Right cardiac atrium (tissue), 5 donors: ENCODE data around the gene NRIP1. TPM values are rescaled to one million over a fixed set of nuclear protein-coding genes. Genes with fewer than 3 reads are reported as not detected.
A peak's percentile ranks its signal among the peaks of the same experiment; 100 is the strongest.

Source experiments
- ATAC-seq, 2 donors: fragments of 200-7000 bp; cut with Tn5 transposase; one replicate each; pipeline versions ENCODE4 v1.8.0 to v1.9.1; 2020; ENCODE audit warnings: moderate library complexity in 2 of 2, mild to moderate bottlenecking in 1 of 2
- DNase-seq, 3 donors: peaks; one replicate each; pipeline ENCODE4 v3.0.0-alpha.2; 2020
- H3K27ac ChIP-seq: one replicate; pipeline ENCODE4 v1.5.1; 2013; ENCODE audit warnings: mild to moderate bottlenecking, low read length, control low read depth, moderate library complexity
- H3K27me3 ChIP-seq: one replicate; pipeline ENCODE4 v1.6.1; 2013; ENCODE audit not compliant: control insufficient read depth, insufficient read depth
- H3K4me1 ChIP-seq: one replicate; pipeline ENCODE4 v1.6.1; 2013; ENCODE audit warnings: low read length; ENCODE audit not compliant: control insufficient read depth, insufficient read depth
- H3K4me3 ChIP-seq: one replicate; pipeline ENCODE4 v1.5.1; 2013; ENCODE audit warnings: low read length, control low read depth
- H3K9me3 ChIP-seq: one replicate; pipeline ENCODE4 v1.6.1; 2013; ENCODE audit warnings: low read length; ENCODE audit not compliant: control insufficient read depth
- WGBS: extraction: QIAGEN DNeasy Blood & Tissue Kit; methylation state at CpG from one replicate; pipeline ENCODE4 v1.1.7; 2013; 5-methylcytosine and 5-hydroxymethylcytosine counted together
- intact Hi-C, 4 donors: fragments of 100-400 bp; cut with DNase I; formaldehyde crosslinking; loops; one replicate each; pipeline versions ENCODE4 v1.11.0 to v1.14.0; 2022 to 2023
- polyA plus RNA-seq: library from polyadenylated mRNA; stranded (reverse); fragments of 200-250 nt; gene quantifications from one replicate; pipeline ENCODE4 v1.2.3, GENCODE V29; 2013
- total RNA-seq, 4 donors: library from RNA; stranded (reverse); fragmentation: NEBNext Ultra II Directional; extraction: Animal tissue kit (Norgen Biotek cat#: 25700); gene quantifications; one replicate each; pipeline ENCODE4 v1.2.1, GENCODE V29; 2021
- donor health status: healthy with polysubstance abuse.
- donor health status: DM: no; HTN: yes; CAD: no.
- donor health status: DM: no; HTN: no; CAD: no.
- donor health status: DM: no; HTN: yes; CAD: no; lungs with severe emphysema.
- donor health status: DM: yes; HTN: yes; CAD: no.

NRIP1 gene
- total and polyA plus RNA-seq, 5 donors: 4.1 to 33.4 (median 20.0) TPM

DNA sequence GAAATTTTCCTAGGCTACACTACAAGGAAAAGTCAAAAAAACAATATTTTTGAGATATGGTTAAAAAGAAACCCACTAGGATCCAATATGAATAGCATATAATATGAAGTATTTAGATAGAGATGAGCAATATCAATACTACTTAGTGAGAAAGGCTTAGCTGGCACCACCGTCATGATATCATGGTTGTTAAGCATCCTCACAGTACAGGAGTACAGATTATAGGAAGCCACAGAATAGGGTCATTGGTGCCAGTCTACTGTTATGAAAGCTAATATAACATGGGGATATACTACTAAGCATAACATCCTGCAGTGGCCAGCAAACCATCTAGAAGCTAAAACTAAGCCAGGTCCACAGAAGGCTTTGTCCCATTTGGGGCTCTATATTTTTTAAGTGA is 28.4 kb upstream of the NRIP1 start:
- Histone ChIP-seq H3K27me3 (no peaks in the 10 kb centered on the region), H3K27ac (no peak overlapping the region), H3K4me3 (no peak overlapping the region), H3K4me1 (no peaks in the 10 kb centered on the region), H3K9me3 (no peaks in the 10 kb centered on the region)
- intact Hi-C loops: no loop called here
- DNase-seq: no peak
- 91% methylated on average over 1 of the region's 1 CpG for WGBS
- no peak for ATAC-seq

DNA sequence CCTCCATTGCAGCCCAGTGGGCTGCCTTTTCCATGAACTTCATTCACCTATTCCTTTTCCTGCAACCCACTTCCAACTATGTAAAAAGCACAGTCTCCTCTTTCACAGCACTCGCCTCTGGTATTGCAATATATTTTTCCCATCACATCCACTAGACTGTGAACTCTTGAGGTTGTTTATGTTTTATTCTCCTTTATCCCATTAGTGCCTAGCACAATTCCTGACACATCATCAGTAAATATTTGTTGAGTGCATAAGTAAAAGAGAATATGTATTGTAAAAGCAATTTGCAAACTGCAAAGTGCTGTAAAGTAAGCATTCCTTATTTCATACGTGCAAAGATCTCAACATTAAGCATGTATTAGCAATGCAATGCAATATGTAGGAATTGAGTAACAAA is 27.9 kb upstream of the NRIP1 start:
- Histone ChIP-seq H3K4me3 (no peak overlapping the region), H3K9me3 (no peaks in the 10 kb centered on the region), H3K27ac (no peak overlapping the region), H3K27me3 (no peaks in the 10 kb centered on the region), H3K4me1 (no peaks in the 10 kb centered on the region)
- no peak for DNase-seq
- intact Hi-C loops: no loop called here
- no peak for ATAC-seq
- 96% methylated on average over 2 of the region's 2 CpGs for WGBS

DNA sequence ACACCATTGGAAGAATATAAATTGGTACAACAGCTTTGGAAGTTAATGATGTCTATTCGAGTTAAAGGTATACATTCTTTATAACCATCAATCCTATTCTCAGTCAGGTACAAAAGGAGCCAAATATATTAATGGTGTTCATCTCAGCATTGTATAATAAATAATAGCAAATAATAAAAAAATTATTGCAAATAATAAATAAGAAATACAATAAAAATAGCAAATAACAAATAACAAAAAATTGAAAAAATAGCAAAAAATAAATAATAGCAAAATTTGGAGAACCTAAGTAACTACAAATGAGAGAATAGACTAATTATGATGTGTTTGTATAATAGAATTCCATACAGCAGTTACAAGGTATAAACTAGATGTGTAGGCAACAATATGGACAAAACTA is 25.6 kb upstream of the NRIP1 start:
- H3K27ac ChIP-seq: no peak overlapping the region
- no peak overlapping the region for H3K4me3 ChIP-seq
- intact Hi-C loops: no loop called here
- no peaks in the 10 kb centered on the region for H3K4me1 ChIP-seq
- DNase-seq (no peak), ATAC-seq (no peak)
- no peaks in the 10 kb centered on the region for H3K9me3 ChIP-seq
- no peaks in the 10 kb centered on the region for H3K27me3 ChIP-seq
- 49% methylated on average over 1 of the region's 1 CpG for WGBS

DNA sequence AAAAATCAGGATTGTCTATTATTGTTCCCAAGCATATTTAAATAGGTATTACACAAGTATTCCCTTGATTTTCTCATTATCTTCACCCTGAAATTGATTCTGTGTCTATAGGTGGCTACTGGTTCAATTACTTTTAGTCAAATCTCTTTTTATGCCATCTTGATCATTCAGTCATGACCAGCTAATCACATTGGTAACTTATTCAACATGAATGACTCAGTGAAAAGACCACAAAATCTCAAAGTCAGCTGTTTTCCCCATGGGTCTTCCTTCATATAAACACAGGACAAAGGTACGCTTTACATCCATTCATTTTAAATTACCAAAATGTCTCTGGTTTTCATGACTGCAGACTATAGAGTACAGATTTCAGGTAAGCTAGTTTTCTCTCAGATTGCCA is 23.7 kb upstream of the NRIP1 start:
- Histone ChIP-seq H3K4me1 (no peaks in the 10 kb centered on the region), H3K27me3 (no peaks in the 10 kb centered on the region), H3K9me3 (no peaks in the 10 kb centered on the region), H3K4me3 (no peak overlapping the region), H3K27ac (no peak overlapping the region)
- DNase-seq (no peak), ATAC-seq (no peak)
- intact Hi-C loops: no loop called here
- WGBS: 99% methylated on average over 1 of the region's 1 CpG

DNA sequence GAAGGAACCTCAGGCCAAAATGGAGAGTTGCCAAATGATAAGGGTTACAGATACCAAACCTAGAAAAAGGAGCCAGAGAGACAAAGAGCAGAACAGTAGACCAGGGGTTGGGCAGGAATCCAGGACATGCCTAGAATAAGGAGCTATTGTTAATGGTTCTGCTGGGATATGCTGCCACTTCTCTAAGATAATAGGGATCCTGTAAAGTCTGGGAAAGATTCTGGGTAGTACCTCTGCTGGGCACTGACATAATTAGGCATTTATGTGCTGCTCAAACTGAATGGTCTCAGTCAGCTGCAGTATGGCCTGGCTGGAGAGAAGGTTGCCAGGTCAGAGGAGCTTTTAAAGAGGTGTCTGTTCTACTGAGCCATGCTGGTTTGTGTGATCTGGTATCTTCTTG is 19.9 kb upstream of the NRIP1 start:
- ATAC-seq: peak; percentile 67 to 76
- no peaks in the 10 kb centered on the region for H3K27me3 ChIP-seq
- no peak for DNase-seq
- no peak overlapping the region for H3K27ac ChIP-seq
- intact Hi-C loops: no loop called here
- no peaks in the 10 kb centered on the region for H3K4me1 ChIP-seq
- no peaks in the 10 kb centered on the region for H3K9me3 ChIP-seq
- no peak overlapping the region for H3K4me3 ChIP-seq

DNA sequence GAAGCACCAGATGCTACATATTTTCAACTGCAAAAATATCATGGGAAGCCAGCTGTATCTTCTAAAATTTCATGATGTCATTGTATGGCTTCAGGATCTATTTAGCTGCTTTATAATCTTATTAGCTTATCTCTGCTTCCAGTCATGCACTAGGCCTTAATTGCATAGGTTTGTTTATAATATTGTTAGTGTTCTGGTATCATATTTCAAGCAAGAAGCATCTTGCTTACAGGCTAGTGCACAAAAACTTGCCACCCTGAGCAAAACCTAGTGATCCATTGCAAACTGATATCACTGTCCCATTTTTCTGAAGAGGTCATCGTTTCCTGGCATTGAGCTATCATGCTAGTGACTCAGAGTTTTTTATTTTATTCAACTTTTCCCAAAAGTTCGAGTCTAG is 15.7 kb upstream of the NRIP1 start:
- Histone ChIP-seq H3K4me1 (no peaks in the 10 kb centered on the region), H3K4me3 (no peak overlapping the region), H3K27ac (no peak overlapping the region), H3K27me3 (no peaks in the 10 kb centered on the region), H3K9me3 (no peaks in the 10 kb centered on the region)
- 35% methylated on average over 2 of the region's 2 CpGs for WGBS
- DNase-seq (no peak), ATAC-seq (no peak)
- intact Hi-C loops: no loop called here

DNA sequence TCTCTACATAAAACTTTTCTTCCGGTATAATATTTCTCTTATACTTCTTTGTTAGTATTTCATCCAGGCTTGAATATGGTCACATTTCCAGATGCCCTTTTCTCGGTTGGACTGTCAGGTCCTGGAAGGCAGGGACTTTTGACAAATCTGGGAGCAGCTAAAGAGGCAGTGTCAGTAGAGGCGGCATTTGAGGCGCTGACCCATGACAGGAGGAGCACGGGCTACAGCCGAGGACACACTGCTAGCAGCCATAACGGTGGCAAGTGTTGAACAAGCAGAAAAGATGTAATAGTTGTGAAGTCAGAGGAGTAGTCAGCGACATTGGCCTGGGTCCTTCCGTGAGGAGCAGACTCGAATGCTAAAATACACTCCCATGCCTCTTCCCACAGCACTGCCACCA is 14.5 kb upstream of the NRIP1 start:
- no peaks in the 10 kb centered on the region for H3K9me3 ChIP-seq
- 84% methylated on average over 10 of the region's 10 CpGs for WGBS
- intact Hi-C loops: no loop called here
- DNase-seq (no peak), ATAC-seq (no peak)
- no peaks in the 10 kb centered on the region for H3K27me3 ChIP-seq
- no peak overlapping the region for H3K4me3 ChIP-seq
- no peaks in the 10 kb centered on the region for H3K4me1 ChIP-seq
- no peak overlapping the region for H3K27ac ChIP-seq

DNA sequence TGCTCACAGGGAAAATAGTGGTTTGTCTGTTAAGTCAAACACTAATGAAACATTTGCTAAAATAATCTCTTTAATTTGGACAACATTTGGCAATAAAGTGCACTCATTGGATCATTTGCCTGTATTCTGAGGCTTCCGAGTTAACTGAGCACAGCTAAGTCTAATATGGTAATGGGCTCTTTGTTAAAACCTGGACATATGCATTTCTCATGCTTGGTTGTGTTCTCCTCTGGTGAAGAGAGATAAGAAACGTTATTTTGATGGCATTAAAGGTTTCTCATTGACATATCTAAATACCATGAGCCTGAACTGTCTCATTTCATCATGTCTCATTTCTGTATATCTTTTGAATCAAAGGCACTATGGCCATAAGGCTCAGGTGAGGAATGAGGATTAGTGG is 13.4 kb upstream of the NRIP1 start:
- DNase-seq (no peak), ATAC-seq (no peak)
- Histone ChIP-seq H3K9me3 (no peaks in the 10 kb centered on the region), H3K27me3 (no peaks in the 10 kb centered on the region), H3K4me3 (no peak overlapping the region), H3K27ac (no peak overlapping the region), H3K4me1 (no peaks in the 10 kb centered on the region)
- WGBS: 51% methylated on average over 2 of the region's 2 CpGs
- intact Hi-C loops: no loop called here

DNA sequence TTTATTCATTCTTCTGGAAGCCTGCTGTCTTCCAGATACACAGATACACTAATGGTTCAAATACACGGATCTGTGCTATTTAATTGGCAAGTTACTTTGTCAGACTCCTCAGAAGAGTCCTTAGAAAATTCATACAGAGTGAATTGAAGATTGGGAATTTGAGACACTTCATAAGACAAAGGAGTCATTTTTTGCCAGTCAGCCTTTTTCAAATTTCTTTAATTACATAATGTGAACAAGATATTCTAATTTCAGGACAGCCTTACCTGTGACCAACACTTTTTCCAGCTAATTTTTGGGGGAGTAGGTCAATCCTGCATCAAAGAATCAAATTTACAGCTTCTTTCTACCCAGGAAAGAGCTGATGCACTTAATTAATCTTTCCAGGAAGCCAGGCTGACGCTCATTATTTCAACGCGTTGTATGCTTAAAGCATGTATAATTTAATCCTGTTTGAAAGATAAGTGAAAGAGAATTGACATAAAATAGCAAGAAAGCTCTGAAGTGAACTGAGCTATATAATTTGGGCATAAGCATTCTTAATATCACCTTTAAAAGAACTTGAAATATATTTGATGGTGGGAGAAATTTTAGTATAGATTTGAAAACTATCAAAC is 12.8 kb upstream of the NRIP1 start:
- intact Hi-C loops: no loop called here
- Histone ChIP-seq H3K4me3 (no peak overlapping the region), H3K9me3 (no peaks in the 10 kb centered on the region), H3K27ac (no peak overlapping the region), H3K4me1 (no peaks in the 10 kb centered on the region), H3K27me3 (no peaks in the 10 kb centered on the region)
- no peak for DNase-seq
- 58% methylated on average over 4 of the region's 4 CpGs for WGBS
- no peak for ATAC-seq

DNA sequence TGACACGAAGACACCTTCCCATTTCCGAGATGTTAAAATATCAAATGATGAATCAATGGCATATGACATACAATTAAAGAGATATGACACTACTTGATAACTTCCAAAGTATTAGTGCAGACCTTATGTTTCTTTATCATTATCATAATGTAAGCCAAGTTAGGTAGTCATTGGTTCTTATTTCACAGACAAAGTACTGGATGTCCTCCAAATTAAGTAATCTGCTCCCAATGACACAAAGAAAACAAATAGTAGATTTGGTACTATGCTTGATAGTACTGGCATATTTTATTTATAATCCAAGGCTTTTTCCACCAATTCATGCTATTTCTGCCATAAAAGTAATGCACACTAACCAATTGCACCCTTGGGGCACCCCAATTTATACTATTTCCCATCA is 11.9 kb upstream of the NRIP1 start:
- Histone ChIP-seq H3K27me3 (no peaks in the 10 kb centered on the region), H3K9me3 (no peaks in the 10 kb centered on the region), H3K4me3 (no peak overlapping the region), H3K27ac (no peak overlapping the region), H3K4me1 (no peaks in the 10 kb centered on the region)
- 89% methylated on average over 2 of the region's 2 CpGs for WGBS
- DNase-seq: no peak
- intact Hi-C loops: no loop called here
- no peak for ATAC-seq

DNA sequence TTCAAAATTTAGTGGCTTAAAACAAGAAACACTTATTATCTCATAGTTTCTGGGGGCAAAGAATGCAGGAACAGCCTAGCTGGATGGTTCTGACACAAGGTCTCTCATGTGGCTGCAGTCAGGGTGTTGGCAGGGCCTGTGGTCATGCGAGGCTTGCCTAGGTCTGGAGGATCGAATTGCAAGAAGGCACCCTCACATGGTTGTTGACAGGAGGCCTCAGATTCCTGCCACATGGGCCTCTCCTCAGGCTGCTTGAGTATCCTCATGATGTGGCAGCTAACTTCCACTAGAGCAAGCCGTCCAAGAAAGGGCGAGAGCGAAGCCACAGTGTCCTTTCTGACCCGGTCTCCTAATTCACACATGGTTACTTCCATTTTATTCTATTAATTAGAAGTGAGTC is 6.2 kb upstream of the NRIP1 start:
- Histone ChIP-seq H3K27ac (no peak overlapping the region), H3K9me3 (no peaks in the 10 kb centered on the region), H3K4me3 (no peak overlapping the region), H3K27me3 (no peaks in the 10 kb centered on the region), H3K4me1 (no peaks in the 10 kb centered on the region)
- 84% methylated on average over 6 of the region's 6 CpGs for WGBS
- DNase-seq: no peak
- no peak for ATAC-seq
- intact Hi-C loops: no loop called here

DNA sequence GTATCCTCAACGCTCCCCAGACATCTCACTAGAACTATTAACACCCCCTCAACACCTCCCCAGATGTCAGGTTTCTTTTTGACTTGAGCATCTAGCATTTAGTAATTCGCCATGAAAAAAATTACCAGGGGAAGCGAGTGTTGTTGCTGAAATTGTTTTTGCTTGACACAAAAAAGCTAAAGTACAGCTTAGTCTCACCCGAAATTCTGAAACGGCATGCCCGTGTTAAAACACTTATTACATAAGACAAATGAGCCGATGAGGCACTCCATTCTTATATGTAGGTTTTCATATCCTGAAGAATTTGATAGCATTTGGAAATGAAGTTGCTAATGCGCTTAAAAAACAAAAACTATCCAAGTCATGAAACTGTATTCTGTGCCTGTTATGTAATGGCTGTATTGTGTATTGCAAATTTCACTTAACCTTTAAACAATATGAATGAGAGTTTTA is 1.3 kb upstream of the NRIP1 start:
- Histone ChIP-seq H3K4me1 (no peaks in the 10 kb centered on the region), H3K27ac (peak overlapping the region; percentile 88), H3K4me3 (peak overlapping the region; percentile 90), H3K9me3 (no peaks in the 10 kb centered on the region), H3K27me3 (no peaks in the 10 kb centered on the region)
- 1% methylated on average over 8 of the region's 8 CpGs for WGBS
- ATAC-seq: no peak
- intact Hi-C loops: loop anchor here in 3 of 4 donors (5.0 to 10.0 kb wide), 5 partner anchors 139 to 419 kb away; no protein-coding TSS in a partner anchor
- DNase-seq: no peak
